Stimulated activated naive CD8-positive, alpha-beta T cell treated with anti-CD3 and anti-CD28 coated beads, Interleukin-15, amount 100 ng/mL, for 72 hours (primary cell): ENCODE data around the gene PTPRJ.

Experiments
- ATAC-seq: fragments of 150-1000 bp; cut with Tn5 transposase; 2 replicates; pipeline ENCODE4 v1.10.0; 2021; ENCODE audit warnings: mild to moderate bottlenecking, moderate library complexity
- DNase-seq, 2 donors: peaks; one replicate each; pipeline ENCODE4 v3.0.0; 2021 to 2022
- H3K27ac Mint-ChIP-seq, 2 donors: one replicate each; pipeline ENCODE4 v1.8.0; 2022; ENCODE audit warnings: mild to moderate bottlenecking in 2 of 2, mixed read lengths in 2 of 2, moderate library complexity in 2 of 2
- H3K27me3 Mint-ChIP-seq: one replicate; pipeline ENCODE4 v1.8.0; 2022; ENCODE audit warnings: mixed read lengths
- H3K4me1 Mint-ChIP-seq: one replicate; pipeline ENCODE4 v1.8.0; 2022; ENCODE audit warnings: mild to moderate bottlenecking, mixed read lengths
- H3K4me3 Mint-ChIP-seq, 2 donors: one replicate each; pipeline ENCODE4 v1.8.0; 2022; ENCODE audit warnings: mild to moderate bottlenecking in 2 of 2, mixed read lengths in 2 of 2, moderate library complexity in 1 of 2
- H3K9me3 Mint-ChIP-seq, 2 donors: one replicate each; pipeline ENCODE4 v1.8.0; 2022; ENCODE audit warnings: mixed read lengths in 2 of 2

Gene PTPRJ

DNA sequence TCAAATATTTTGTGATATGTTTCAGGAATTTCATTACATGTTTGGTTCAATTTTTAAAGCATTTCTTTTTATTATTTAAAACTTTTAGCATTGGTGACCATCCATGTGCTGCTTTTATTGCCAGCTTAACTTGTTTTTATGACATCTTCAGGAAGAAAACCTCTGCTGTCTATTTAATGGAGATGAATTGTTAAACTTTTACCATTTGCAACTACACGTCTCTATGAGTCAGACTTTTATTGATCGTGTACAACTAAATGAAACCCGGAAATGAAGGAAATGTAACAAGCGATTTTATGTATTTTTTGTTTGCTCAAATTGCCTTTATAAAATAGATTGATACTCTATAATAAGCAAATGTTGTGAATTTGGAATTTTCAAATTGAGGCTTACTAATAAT, 113.0 kb downstream of the PTPRJ start:
- ATAC-seq (no peak), DNase-seq (no peak)
- H3K4me1 Mint-ChIP-seq = peaks cover 70% of the 10 kb centered on the region
- no peak overlapping the region for H3K4me3 Mint-ChIP-seq
- no peaks in the 10 kb centered on the region for H3K9me3 Mint-ChIP-seq
- H3K27ac Mint-ChIP-seq = no peak overlapping the region
- H3K27me3 Mint-ChIP-seq = no peaks in the 10 kb centered on the region

DNA sequence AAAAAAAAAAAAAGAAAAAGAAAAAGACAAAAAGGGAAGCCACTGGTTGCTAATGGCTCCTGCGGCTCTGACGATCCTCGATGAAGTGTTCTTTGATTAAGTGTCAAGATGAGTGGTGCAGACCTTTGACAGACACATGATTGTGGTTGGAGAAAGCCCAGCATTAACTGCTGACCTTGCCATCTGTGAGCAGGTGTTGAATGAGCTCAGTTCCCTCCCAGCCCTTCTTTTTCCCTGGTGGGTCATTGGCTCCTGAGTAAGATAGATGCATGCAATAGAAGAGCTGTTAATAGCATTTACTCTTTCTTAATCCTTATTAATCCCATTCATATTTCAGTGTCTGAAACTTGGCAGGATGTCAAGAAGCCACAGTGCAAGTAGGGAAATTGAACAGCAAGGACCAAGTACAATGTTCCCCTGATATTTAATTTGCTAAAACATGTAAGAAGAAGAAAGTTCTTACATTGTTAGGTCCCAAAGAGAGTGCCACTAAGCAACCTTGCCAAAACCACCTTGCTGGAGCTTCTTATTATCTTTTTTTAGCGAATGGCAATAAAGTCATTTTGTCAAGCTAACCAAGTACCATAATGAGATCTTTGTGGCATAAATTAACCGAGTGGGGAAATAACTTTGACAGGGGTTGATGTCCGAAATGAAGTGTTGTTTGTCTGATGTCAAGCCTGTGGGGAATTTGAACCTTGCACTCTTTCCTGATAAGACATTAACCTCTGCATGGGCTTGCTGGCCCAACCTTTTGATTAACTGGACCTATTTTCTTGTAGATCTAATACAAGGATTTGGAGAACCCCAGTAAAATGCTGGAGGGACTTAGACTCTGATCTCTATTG, 113.7 kb downstream of the PTPRJ start:
- Mint-ChIP-seq H3K27me3 (no peaks in the 10 kb centered on the region), H3K4me3 (no peak overlapping the region), H3K9me3 (no peaks in the 10 kb centered on the region), H3K4me1 (peaks cover 70% of the 10 kb centered on the region), H3K27ac (peak overlapping the region in 1 of 2 donors; percentile 46)
- DNase-seq = no peak
- no peak for ATAC-seq

DNA sequence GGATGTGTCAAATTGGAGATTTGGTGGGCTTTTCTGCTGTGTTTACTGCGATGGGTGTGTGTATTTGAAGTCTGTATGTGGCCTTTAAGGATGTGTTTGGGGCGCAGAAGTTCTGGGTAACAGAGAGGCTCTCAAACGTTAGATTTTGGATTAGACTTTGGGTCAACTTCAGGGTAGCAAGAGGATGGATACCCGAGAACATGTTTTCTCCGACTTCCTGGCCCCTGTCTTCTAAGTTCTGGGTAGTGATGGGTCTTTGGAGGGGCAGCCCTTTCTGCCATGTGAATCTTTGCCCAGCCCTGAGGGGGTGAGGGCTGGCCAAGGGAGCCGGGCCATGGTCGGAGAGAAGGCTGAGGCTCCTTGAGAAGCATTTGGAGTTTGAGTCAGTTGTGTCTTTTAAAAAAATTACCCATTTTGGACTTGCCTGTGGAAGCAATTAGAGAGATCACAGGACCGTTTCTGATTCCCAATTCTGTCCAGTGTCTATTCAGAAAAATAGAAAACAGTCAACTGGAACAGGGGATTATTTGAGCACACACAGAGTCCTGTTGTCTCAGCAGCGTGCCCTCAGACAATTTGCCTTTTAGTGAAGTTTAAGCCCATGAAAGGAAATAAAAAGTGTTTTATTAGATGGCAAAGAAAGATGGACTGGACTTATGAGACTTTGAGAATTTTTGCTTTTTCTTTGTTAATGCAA, 114.4 kb downstream of the PTPRJ start:
- H3K4me1 Mint-ChIP-seq = peaks cover 70% of the 10 kb centered on the region
- H3K9me3 Mint-ChIP-seq = no peaks in the 10 kb centered on the region
- no peak for ATAC-seq
- H3K4me3 Mint-ChIP-seq = no peak overlapping the region
- DNase-seq = no peak
- peak overlapping the region in 1 of 2 donors; percentile 59 for H3K27ac Mint-ChIP-seq
- H3K27me3 Mint-ChIP-seq = no peaks in the 10 kb centered on the region

DNA sequence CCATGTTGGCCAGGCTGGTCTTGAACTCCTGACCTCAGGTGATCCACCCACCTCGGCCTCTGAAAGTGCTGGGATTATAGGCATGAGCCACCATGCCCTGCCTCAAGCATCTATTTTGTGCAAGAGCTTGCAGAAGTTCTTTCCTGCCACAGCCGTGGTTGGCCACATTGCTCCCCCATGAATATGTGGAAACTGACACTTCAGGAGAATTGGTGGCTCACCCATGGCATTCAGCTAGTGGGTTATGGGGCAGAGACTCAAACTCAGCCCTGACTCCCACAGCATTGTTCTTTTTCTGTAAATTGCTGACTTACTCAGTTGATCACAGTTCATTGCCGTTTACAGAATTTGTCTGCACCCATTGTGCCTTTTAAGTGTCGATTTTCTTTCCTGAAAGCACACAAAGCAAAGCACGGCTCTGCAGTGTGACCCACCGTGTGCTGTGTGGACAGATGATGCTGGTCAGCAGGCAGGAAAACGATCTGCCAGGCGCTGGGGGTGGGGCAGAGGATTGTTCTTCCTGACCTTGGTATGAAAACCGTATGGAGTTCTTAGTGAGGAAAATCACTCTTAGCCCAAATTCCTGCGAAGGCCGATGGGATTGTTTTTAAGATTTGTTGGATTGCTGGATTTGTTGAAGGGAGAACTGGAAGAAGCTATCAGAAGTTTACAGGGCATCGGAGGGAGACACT, 115.6 kb downstream of the PTPRJ start:
- DNase-seq = no peak
- H3K4me1 Mint-ChIP-seq = peaks cover 60% of the 10 kb centered on the region
- no peaks in the 10 kb centered on the region for H3K27me3 Mint-ChIP-seq
- H3K4me3 Mint-ChIP-seq = no peak overlapping the region
- ATAC-seq = no peak
- peak overlapping the region in 1 of 2 donors; percentile 96 for H3K27ac Mint-ChIP-seq
- H3K9me3 Mint-ChIP-seq = no peaks in the 10 kb centered on the region

DNA sequence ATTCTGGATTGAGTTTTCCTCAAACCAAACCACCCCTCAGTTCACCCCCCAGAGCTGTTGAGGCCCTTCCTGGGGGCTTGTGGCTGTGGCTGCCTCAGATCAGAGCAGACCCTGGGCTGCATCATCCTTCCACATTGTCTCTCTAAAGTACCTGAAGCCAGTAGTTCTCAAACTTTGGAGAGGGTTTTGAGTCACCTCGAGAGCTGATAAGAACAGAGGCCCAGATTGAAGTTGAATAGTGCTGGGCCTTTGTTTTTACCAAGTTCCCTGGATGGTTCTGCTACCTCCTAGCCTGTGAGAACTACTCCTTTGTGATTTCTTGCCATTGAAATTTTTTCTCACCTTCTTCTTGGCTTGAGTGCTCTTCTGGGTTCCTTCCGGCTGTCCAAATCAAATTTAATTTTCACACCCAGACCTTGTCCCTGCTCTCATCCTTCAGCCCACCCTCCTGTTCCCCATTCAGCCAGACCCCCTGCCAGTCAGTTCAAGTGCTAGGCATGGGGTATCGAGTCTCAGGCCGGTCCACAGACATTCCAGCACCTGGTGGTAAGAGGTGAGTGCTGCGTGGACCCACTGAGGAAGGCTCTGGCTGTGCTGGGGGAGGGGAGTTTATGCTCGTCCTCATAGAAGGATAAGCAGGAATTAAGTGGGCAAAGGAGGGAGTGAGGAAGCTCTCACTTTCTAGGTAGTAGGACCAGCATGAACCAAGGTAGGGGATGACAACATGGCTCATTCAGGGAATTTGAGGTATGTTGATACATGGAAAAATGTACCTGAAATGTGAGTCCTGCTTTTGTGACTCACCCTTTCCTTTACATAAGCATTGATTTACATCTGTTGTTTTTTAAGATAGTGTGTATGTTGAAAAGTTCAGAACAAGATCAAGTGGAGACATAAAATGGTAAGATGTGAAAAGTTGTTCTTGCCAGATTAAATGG, 116.5 kb downstream of the PTPRJ start:
- no peak for DNase-seq
- peak; percentile 54 for ATAC-seq
- Mint-ChIP-seq H3K4me1 (peaks cover 61% of the 10 kb centered on the region), H3K27me3 (no peaks in the 10 kb centered on the region), H3K4me3 (peak overlapping the region in 1 of 2 donors; percentile 47), H3K27ac (peak overlapping the region in 1 of 2 donors; percentile 96), H3K9me3 (no peaks in the 10 kb centered on the region)

DNA sequence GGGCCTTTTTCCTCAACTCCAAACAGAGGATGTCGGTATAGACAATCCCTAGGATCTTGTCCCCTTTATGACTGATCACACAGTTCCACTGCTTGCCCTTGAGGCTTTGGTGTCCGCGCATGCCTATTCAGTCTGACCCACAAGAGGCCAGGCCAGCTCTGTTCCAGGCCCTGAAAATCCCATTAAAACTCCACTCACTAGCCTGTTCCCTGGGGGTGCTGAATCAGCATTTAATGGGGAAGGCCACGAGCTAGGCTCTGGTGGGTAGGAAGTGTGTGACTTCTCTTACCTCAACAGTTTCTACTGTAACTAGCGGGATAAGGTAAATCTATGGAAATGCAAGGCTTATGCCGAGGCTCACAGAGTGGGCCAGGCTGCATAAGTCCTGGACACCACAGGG, 117.7 kb downstream of the PTPRJ start:
- peak overlapping the region; percentile 19 to 22 for H3K27ac Mint-ChIP-seq
- no peaks in the 10 kb centered on the region for H3K27me3 Mint-ChIP-seq
- H3K9me3 Mint-ChIP-seq = no peaks in the 10 kb centered on the region
- peaks cover 73% of the 10 kb centered on the region for H3K4me1 Mint-ChIP-seq
- DNase-seq = no peak
- H3K4me3 Mint-ChIP-seq = no peak overlapping the region
- no peak for ATAC-seq

DNA sequence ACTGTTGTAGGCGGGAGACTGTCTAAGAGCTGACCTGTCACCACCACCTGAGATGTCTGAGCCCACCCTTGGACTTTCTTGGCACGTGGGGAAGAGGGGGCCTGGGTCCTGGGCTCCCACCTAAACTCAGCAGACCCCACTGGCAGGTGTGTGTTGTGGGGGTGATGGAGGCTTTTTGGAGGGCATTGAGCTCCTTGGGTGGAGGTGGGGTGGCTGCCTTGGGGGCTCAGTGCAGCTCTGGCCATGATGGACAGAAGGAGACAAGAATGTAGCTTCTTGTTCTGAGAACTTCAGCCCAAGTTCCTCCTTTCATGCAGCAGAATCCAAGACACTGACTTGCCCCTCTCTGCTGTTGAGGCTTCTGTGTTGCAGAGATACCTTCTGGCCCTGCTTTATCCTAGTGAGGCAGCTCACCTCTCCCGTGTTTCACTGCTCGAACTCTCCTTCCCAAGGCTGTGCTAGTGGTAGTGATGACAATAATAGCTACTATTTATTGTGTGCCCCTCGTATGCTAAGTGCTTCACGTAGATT, 119.6 kb downstream of the PTPRJ start:
- H3K4me1 Mint-ChIP-seq = peaks cover 72% of the 10 kb centered on the region
- H3K27me3 Mint-ChIP-seq = no peaks in the 10 kb centered on the region
- H3K4me3 Mint-ChIP-seq = no peak overlapping the region
- ATAC-seq (no peak), DNase-seq (no peak)
- H3K9me3 Mint-ChIP-seq = no peaks in the 10 kb centered on the region
- H3K27ac Mint-ChIP-seq = peak overlapping the region; percentile 50 to 88

DNA sequence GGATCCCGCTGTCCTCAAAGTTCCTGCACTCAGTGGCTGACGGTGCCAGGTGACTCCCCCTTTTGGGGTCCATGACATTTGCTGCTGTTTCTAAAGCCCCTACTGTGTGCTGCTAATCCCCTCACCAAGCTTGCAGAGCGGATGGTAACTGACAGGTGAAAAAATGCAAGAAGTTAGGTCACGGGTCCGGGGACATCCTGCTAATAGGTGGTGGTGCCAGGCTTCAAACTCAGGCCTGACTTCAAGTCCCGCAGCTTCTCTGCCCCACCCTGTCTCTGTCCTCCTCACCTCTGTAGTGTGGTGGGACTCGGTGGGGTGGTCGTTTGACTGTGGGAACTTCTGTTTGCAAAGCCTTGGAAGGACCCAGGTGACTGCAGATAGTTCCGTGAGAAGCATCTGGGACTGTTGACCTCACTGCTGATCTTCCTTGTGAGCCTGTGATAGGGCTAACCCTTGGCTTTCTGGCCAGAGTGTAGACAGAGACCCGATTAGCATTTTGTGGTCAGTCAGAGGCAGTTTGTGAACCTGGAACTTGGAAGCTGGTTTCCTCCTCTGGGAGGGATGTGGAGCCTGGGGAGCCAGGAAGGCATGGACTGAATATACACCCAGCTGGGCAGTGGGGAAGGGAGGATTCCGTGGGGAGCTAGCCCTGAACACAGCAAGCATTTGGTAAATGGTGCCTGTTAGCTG, 120.8 kb downstream of the PTPRJ start:
- H3K9me3 Mint-ChIP-seq = no peaks in the 10 kb centered on the region
- peak overlapping the region in 1 of 2 donors; percentile 73 for H3K27ac Mint-ChIP-seq
- ATAC-seq = no peak
- DNase-seq = no peak
- H3K4me3 Mint-ChIP-seq = no peak overlapping the region
- peaks cover 74% of the 10 kb centered on the region for H3K4me1 Mint-ChIP-seq
- H3K27me3 Mint-ChIP-seq = no peaks in the 10 kb centered on the region

DNA sequence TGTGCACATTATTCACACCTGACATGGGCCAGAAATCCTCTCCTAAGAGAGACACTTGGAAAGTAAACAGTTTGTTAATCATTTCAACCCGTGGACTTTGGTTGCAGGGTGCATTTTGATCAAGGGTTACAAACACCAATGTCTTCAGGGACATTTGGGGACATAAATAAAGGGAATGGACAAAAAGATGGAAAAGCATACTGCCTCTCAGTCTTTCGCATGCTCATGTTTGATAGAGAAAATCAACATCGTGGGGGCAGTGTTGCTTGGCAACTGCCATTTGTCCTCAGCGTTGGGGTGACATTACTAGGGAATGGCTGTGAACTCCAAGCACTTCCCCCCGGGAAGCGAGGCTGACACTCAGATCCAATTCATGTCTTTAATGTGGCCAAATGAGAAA, 121.6 kb downstream of the PTPRJ start:
- DNase-seq = no peak
- no peak overlapping the region for H3K27ac Mint-ChIP-seq
- no peak for ATAC-seq
- no peaks in the 10 kb centered on the region for H3K27me3 Mint-ChIP-seq
- H3K4me1 Mint-ChIP-seq = peaks cover 74% of the 10 kb centered on the region
- no peaks in the 10 kb centered on the region for H3K9me3 Mint-ChIP-seq
- H3K4me3 Mint-ChIP-seq = no peak overlapping the region

DNA sequence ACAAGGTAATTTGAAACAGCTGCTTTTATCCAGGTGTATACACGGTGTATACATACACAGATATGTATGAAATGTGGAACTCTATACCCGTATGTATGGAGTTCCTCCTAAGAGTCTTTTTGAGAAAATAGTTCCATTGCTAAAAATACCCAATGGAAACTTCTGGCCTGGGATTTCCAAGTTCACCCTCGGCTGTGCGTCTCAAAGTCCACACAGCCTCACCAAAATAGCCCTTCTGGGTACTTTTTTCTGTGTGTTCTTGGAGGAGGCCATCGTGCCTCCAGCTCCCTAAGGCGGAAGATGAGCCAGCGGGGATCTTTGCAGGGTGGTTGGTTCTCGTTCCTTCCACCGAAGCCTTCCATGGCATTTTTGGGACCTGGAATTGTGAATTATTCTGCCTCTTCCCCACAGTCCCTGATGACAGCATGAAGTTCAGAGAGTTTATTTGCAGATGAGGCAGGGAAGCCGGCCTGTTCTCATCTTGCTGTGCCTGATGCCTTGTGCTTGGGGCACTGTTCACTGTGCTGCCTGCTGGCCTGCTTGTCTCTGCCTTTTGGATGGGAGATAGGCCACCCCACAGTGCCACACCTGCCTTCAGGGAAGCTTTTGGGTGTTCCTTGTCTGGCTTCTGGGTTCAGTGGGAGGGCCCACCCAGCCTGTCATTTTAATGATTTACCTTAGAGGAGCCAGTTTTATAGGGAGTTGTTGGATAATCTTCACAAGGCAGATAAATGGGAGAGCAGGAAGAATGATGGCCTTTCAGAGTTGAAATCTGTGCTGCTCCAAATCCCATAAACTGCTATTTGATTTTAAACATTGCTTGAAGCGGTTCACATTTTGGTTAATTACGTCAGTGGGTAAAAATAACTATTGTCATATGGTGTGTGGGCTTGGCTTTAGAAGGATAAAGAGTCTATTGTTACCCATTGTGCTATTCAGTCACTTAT, 123.5 kb downstream of the PTPRJ start:
- Mint-ChIP-seq H3K27me3 (no peaks in the 10 kb centered on the region), H3K27ac (peak overlapping the region in 1 of 2 donors; percentile 45), H3K4me1 (peaks cover 80% of the 10 kb centered on the region), H3K4me3 (no peak overlapping the region), H3K9me3 (no peaks in the 10 kb centered on the region)
- ATAC-seq (no peak), DNase-seq (no peak)

DNA sequence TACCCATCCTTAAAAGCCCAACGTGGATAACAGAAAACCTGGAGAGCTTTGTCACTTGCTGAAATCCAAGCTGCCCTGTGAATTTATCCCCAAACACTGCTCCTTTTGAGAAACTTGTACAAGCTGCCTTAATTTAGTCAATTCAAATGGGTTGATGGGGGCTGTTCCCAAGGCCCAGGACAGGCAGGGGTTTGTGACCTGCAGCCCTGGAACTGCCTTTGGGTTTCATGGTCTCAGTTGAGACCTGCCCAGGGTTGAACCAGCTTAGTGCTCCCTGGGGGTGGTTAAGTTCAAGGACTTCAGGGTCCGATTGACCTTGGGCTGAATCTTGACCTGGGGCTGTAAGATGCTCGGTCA, 124.2 kb downstream of the PTPRJ start:
- Mint-ChIP-seq H3K27ac (peak overlapping the region in 1 of 2 donors; percentile 46), H3K9me3 (no peaks in the 10 kb centered on the region), H3K4me3 (no peak overlapping the region), H3K4me1 (peaks cover 83% of the 10 kb centered on the region), H3K27me3 (no peaks in the 10 kb centered on the region)
- DNase-seq (no peak), ATAC-seq (no peak)

DNA sequence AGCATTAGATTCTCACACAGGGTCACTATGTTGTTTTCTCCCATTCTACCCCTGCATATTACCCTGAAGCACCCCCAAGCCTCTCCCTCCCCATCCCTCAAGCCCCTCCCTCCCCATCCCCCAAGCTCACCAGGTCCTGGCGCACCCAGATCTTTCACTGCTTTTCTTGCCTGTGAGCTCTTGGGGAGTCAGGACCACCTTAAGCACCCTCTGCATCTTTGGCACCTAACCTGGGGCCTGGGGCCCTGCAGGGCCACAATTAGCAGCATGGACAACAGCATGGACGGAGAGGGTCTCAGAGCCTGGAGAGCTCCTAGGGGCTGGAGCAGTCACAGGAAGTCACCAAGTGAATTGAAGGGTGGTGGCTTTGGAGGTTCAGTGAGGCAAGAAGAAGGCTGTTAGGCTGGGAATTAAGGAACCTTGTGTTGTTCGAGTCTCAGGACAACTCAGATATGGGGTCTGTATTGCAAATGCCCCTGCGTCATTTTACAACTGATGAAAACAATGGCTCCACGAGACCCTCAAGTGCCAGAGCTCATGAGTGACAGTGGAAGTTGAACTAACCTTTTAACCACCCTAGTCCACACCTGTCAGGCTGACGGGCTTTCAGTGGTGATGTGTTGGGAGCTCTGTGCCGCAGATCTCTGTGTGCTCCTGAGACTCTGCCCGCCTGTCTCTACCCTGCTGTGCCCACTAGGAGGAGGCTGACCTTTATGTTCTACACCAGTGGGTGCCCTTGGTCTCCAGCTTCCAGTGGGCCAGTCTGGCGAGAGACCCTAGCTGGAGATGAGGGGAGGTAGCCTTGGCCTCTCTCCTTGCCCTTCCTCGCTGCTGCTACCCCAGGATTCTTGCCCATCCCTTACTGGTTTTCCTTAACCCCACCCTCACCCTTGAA, 125.0 kb downstream of the PTPRJ start:
- Mint-ChIP-seq H3K9me3 (no peaks in the 10 kb centered on the region), H3K27me3 (no peaks in the 10 kb centered on the region), H3K4me1 (peaks cover 87% of the 10 kb centered on the region), H3K4me3 (no peak overlapping the region), H3K27ac (no peak overlapping the region)
- no peak for ATAC-seq
- no peak for DNase-seq

DNA sequence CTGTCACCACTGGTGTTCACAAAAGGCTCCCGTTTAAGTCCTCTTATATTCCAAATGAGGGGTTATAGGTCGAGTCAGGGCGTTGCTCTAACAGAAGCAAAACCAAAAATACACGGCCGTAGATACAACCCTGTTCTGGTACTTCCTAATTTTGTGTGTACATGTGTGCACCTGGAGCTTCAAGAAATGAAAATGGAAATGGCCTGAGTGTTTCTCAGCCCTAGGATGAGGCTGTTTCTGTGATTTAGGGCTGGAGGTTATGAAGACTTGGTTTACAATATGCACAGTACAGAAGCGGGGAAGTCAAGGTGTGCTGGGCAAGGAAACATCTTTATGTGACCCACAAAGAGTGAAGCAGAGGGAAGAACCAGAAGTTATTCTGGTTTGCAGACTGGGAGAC, 125.8 kb downstream of the PTPRJ start:
- Mint-ChIP-seq H3K27ac (no peak overlapping the region), H3K4me3 (no peak overlapping the region), H3K4me1 (peaks cover 85% of the 10 kb centered on the region), H3K9me3 (no peaks in the 10 kb centered on the region), H3K27me3 (no peaks in the 10 kb centered on the region)
- DNase-seq = no peak
- ATAC-seq = no peak
